ENCODE results near the gene DNMT3A. TPM values are rescaled to one million over a fixed set of nuclear protein-coding genes. Genes with fewer than 3 reads are reported as not detected.
A peak's percentile ranks its signal among the peaks of the same experiment; 100 is the strongest.

Gene DNMT3A
- total RNA-seq, 1 donor from 2014 or later, result 29.5 TPM

DNA sequence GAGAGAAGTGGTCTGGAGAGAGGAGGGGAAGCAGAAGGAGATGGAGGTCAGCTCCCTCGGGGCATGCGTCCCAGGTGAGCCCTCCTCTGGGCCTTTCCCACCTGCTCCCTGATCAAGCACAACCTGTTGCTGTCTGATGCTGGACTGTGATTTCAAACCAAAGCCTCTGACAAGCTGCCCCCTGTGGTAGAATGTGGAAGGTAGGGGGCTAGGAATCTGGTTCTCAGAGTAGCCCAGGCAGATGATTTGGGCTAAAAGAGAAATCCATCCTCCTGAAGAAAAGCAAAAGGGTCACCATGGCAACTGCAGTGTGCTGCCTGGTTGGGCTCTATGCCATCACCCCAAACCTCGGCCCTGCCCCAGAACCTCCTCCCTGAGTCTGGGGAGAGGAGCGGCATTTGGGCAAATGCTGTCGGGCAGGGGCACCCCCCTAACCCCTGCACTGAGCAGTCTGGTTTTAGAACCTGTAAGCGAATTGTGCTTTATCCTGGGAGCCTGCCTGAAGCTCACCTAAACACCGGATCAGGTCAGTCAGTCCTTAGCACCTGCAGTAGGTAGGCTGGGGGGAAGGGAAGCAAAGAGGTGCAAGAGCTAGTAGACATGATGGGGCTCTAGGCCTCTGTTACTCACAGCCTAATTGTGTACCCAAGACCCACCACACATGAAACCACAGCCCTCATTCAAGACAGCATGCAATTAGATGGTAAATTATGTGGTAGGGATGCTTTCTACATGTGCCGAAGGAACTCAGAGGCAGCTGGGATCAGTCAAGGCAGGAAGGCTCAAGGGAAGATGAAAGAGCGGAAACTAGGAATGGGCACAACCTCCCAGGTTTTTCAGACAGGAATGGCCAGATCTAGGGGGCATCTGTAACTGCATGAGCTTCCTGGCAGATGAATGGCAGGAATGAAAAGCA, 83.5 kb downstream of the DNMT3A start:
- no peak for DNase-seq (ENCODE audit: low read depth)

- DNase-seq (ENCODE audit: low read depth), result peak; percentile 12
Measured at GRCh38 chr2:25257032-25257552, 84.6 kb downstream of the DNMT3A start.

GRCh38 chr2:25256488-25256875, 85.2 kb downstream of the DNMT3A start:
- DNase-seq (ENCODE audit: low read depth), result no peak

DNA sequence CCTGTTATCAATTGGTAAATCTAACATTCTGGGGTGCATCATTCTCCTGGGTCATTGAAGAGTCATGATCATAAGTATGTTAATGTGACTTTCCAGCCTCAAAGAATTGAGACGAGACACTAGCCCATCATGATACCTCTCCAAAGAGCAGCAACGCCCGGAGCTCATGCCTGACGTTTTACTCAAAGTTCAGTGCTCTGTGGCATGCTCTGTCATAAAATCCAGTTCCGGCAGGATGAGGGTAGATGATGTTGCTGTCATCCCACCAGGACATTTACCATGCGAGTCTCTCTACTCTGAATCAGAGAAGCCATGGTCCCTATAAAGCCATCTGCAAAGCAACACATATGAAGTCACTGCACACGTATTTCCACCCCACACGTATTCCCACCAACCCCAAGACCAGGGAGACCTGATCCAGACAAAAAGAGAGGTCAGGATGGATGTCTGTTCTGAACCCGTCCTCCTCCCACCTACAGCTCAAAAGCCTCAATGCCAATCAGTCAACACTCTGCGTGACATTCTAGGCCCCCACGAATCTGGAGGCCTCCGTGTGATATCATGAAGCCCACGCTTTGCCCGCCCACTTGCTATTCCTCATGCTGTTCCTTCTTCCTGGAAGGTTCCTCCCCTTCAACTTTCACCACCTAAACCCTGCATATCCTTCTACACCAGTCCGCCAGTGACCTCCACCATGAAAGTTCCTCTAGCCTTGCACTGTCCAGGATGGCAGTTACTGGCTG, 85.8 kb downstream of the DNMT3A start:
- DNase-seq (ENCODE audit: low read depth), result no peak

GRCh38 chr2:25254961-25255360, 86.8 kb downstream of the DNMT3A start:
- DNase-seq (ENCODE audit: low read depth), result no peak

DNA sequence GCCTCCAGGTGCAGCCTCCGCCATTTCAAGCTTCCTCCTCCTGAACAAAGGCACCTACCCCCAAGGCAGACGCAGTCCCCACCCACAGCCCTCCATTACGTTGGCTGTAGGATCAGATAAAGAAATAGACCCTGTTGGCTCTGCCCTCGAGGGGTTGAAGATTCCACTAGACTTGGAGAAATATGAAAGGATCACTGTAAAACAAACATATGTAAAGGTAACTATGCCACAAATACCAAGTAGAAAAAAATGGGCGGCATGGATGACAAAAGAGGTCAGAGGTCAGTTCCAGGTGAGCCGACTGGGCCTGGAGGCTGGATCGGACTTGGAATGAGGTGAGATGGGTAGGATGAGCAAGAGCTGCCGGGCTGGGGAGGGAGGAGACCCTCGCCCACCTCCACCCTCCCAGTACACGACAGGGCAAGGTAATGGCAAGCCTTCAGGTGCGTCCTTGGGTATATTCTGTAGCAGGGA, 88.5 kb downstream of the DNMT3A start:
- no peak for DNase-seq (ENCODE audit: low read depth)

GRCh38 chr2:25252291-25253152, 89.2 kb downstream of the DNMT3A start:
- DNase-seq (ENCODE audit: low read depth), result peak; percentile 18

DNA sequence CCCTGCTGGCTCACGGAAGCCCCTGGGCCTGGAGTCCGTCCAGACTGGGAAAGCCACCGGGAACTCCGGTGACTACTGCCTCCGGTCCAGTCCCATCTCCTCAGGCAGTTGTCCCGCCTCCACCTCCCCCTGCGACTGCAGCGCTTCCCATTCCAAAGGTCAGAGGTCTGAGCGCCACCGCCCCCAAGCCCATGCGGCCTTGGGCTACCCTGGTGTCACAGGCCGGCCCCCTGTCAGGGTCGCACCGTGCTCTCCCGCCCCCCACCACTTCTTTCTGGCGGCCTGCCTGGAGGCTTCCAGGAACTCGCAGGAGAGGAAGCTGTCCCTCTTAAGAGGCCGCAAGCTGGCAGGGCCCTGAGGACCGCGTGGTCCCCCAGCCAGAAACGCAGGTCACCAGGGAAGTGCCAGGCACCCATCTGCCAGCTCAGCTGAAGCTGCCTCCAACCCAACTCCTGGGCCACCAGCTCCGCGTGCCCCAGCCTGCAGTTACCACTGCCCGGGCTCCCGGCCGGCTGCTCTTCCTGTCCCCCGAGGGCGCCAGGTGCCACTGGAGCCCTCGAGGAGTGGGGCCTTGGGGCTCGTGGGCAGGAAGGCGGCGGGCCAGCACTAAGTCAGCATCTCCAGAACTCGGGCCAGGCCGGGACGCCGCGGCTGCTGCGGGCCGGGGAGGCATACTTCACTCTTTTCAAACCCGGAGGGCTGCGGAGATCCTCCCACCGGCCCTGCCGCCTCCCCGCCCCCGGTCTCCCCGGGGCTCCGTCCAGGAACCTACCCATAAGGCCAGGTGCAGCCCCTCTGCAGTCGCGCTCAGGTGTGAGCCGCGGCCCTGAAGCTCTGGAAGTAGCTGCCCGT, 90.1 kb downstream of the DNMT3A start:
- DNase-seq (ENCODE audit: low read depth), result no peak

- no peak for DNase-seq (ENCODE audit: low read depth)
Measured at GRCh38 chr2:25251071-25251421, 90.7 kb downstream of the DNMT3A start.

- peak; percentile 15 for DNase-seq (ENCODE audit: low read depth)
Measured at GRCh38 chr2:25250331-25251070, 91.2 kb downstream of the DNMT3A start.

DNA sequence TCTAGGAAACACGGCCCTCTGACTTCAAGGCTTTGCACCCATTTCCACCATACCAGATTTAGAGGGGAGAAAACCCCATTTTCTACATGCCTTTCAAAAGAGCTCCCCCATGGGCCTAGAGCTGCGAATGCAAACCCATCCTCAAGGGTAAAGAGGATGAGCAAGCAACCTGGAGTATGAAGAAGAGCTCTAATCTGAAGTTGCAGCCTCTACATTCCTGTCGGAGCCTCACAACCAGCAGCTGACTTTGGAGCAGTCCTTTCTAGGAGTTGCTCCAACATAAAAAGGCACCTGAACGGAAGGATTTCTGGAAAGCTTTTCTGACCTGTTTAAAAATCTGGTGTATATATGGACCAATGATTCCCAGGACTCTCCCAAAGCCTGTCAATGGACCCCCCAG, 91.9 kb downstream of the DNMT3A start:
- no peak for DNase-seq (ENCODE audit: low read depth)

GRCh38 chr2:25247792-25248512, 93.8 kb downstream of the DNMT3A start:
- DNase-seq (ENCODE audit: low read depth), result no peak

DNA sequence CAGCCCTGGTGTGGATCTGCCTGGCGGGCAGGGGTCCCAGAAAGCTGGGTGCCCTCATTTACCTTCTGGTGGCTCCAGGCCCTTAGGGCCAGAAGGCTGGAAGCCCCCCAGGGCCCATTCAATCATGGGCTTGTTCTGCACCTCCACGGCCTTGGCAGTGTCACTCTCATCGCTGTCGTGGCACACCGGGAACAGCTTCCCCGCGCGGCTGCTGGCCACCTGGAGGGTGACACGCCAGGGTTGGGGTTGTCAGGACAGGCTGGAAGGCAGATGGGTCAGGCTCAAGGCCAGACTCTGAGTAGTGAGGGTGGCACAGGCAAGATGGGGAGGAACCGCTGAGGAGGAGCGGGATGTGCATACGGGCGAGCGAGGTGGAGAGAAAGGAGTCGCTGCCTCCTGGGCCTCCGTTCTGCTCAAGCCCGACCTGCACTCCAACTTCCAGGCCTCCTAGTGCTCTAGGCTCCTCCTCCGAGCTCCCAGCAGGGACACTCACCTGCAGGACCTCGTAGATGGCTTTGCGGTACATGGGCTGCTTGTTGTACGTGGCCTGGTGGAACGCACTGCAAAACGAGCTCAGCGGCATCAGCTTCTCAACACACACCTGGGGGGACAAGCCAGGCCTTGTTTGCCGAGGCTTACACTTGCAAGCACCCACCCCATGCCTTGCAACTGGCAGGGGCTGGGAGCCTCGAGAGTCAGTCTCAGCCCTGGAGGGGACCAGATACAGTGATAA, 95.0 kb downstream of the DNMT3A start:
- no peak for DNase-seq (ENCODE audit: low read depth)

- DNase-seq (ENCODE audit: low read depth), result no peak
Measured at GRCh38 chr2:25246001-25246400, 95.7 kb downstream of the DNMT3A start.

DNA sequence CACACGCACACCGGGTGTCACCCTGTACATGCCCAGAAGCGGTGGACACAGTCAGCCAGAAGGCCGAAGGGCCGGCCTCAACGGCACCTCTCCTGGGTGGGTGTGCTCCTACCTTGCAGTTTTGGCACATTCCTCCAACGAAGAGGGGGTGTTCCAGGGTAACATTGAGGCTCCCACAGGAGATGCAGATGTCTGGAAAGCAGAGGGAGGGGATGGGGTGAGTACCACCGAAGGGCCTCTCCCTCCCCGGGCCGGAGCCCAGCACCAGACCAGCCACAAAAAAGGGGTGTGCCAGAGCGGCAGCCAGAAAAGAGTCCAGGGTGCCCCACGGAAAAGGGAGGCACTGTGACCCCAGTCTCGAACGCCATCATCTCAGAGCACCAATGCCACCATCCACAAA, 96.6 kb downstream of the DNMT3A start:
- DNase-seq (ENCODE audit: low read depth), result no peak

GRCh38 chr2:25243995-25244394, 97.7 kb downstream of the DNMT3A start:
- DNase-seq (ENCODE audit: low read depth), result no peak

- no peak for DNase-seq (ENCODE audit: low read depth)
Measured at GRCh38 chr2:25241452-25241851, 100.3 kb downstream of the DNMT3A start.

DNA sequence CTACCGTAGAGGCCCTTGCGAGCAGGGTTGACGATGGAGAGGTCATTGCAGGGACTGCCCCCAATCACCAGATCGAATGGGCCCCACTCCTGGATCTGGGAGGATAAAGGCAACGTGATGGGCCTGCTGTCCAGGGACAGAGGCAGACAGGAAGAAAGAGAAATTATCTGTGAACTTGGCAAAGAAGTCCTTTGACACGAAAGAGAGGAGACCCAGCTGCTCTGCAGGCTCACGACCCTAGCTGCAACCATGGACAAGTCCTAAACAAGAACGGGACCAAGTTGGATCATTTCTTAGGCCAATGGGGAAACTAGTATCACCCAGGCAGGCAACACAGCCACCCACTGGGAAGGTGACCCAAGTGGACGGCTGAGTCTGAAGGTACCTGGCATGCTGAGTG, 101.1 kb downstream of the DNMT3A start:
- no peak for DNase-seq (ENCODE audit: low read depth)

DNA sequence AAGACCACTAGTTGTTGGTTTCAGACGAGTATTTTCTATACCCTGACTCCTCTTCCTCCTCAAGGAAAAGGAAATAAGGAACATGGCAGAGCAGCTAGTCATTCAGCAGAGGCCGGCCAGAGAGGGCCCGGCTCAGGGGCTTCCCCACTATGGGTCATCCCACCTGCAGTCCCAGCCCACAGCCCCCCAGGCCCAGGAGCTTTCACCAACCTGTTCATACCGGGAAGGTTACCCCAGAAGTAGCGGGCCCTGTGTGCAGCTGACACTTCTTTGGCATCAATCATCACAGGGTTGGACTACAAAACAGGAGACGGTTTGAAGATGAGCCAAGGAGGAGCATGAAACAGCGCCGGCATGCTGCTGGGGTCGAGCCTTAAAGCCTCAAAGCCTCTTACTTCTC, 102.8 kb downstream of the DNMT3A start:
- no peak for DNase-seq (ENCODE audit: low read depth)

All from renal cortical epithelial cell (primary cell).